ENCODE results near the gene OMG. TPM values are rescaled to one million over a fixed set of nuclear protein-coding genes. Genes with fewer than 3 reads are reported as not detected.
A peak's percentile ranks its signal among the peaks of the same experiment; 100 is the strongest.
"Not testable (repeated sequence)": the region's sequence is repeated elsewhere in the genome, so short reads cannot be mapped to it uniquely, and the experiment has no call there.

The OMG gene
- polyA plus RNA-seq, 3 donors, result 0.83 to 2.2 TPM; not detected in 1

- Histone ChIP-seq H3K4me3 (replicated peaks in 1 of 3; ENCODE audit: low read depth in 2 of 3, low read length in 3 of 3) (peak overlapping the region; percentile 90 to 100 (median 96)), H3K9ac (ENCODE audit: insufficient read depth, low read length, poor library complexity, severe bottlenecking) (peak overlapping the region; percentile 88), H3K4me1 (ENCODE audit: control insufficient read depth in 1 of 2, insufficient read depth in 2 of 2, low read length in 2 of 2) (peaks cover 41 to 59% of the 10 kb centered on the region in 2 donors), H3K79me2 (ENCODE audit: insufficient read depth, low read length) (peaks cover 92% of the 10 kb centered on the region), H3K27ac (ENCODE audit: low read depth in 1 of 2, low read length in 2 of 2) (peak overlapping the region; percentile 75 to 86), H4K20me1 (ENCODE audit: insufficient read depth, low read length) (peaks cover 28% of the 10 kb centered on the region), H3K4me2 (replicated peaks; ENCODE audit: extremely low read depth, low read length, poor library complexity, severe bottlenecking) (peak overlapping the region; percentile 98)
- DNase-seq, result peak in 2 of 3 donors; percentile 11 to 30
- Mint-ChIP-seq H3K36me3 (peaks cover 24 to 25% of the 10 kb centered on the region in 2 donors), H3K4me1 (peaks cover 46% of the 10 kb centered on the region), H3K27ac (peak overlapping the region; percentile 84 to 98 (median 93)), H3K4me3 (peak overlapping the region; percentile 95 to 98)
- H2AFZ ChIP-seq (ENCODE audit: insufficient read depth, low read depth, low read length, poor library complexity, severe bottlenecking); H3K9me3 ChIP-seq (replicated peaks in 1 of 2; ENCODE audit: control insufficient read depth in 1 of 2, insufficient read depth in 1 of 2, low read length in 2 of 2); H3K9me3 Mint-ChIP-seq; H3K27me3 ChIP-seq (ENCODE audit: control insufficient read depth in 2 of 2, insufficient read depth in 2 of 2, low read length in 2 of 2); H3K36me3 ChIP-seq (replicated peaks in 1 of 2; ENCODE audit: control insufficient read depth in 1 of 2, insufficient read depth in 2 of 2, low read length in 2 of 2); H3K27me3 Mint-ChIP-seq (ENCODE audit: low read depth in 3 of 3): not testable (repeated sequence)
- WGBS (ENCODE audit: insufficient coverage), result 0% methylated on average over 1 of the region's 7 CpGs
- intact Hi-C loops (cut with micrococcal nuclease), result loop anchor here in 1 of 2 donors (5.0 to 10.0 kb wide), 2 partner anchors 180 to 357 kb away; no protein-coding TSS in a partner anchor
Observed at GRCh38 chr17:31312223-31312622, 15.2 kb upstream of the OMG start.

GRCh38 chr17:31311526-31311925 is 14.5 kb upstream of the OMG start:
- no CpG with 5 or more reads among the region's 3 CpGs for WGBS (ENCODE audit: insufficient coverage)
- H3K4me1 ChIP-seq (ENCODE audit: control insufficient read depth in 1 of 2, insufficient read depth in 2 of 2, low read length in 2 of 2), result peaks cover 41 to 59% of the 10 kb centered on the region in 2 donors
- peak overlapping the region; percentile 88 for H3K9ac ChIP-seq (ENCODE audit: insufficient read depth, low read length, poor library complexity, severe bottlenecking)
- no peaks in the 10 kb centered on the region for H3K27me3 Mint-ChIP-seq (ENCODE audit: low read depth in 3 of 3)
- H3K4me3 ChIP-seq (replicated peaks in 1 of 3; ENCODE audit: low read depth in 2 of 3, low read length in 3 of 3), result peak overlapping the region; percentile 90 to 100 (median 96)
- peaks cover 25 to 28% of the 10 kb centered on the region in 2 donors for H3K36me3 Mint-ChIP-seq
- H3K27ac Mint-ChIP-seq, result peak overlapping the region; percentile 91 to 98 (median 95)
- H2AFZ ChIP-seq (ENCODE audit: insufficient read depth, low read depth, low read length, poor library complexity, severe bottlenecking), result no peak overlapping the region
- H3K36me3 ChIP-seq (replicated peaks in 1 of 2; ENCODE audit: control insufficient read depth in 1 of 2, insufficient read depth in 2 of 2, low read length in 2 of 2), result peaks cover 8 to 16% of the 10 kb centered on the region in 2 donors
- H3K9me3 Mint-ChIP-seq, result no peaks in the 10 kb centered on the region
- H4K20me1 ChIP-seq (ENCODE audit: insufficient read depth, low read length), result peaks cover 35% of the 10 kb centered on the region
- peak overlapping the region; percentile 98 for H3K4me2 ChIP-seq (replicated peaks; ENCODE audit: extremely low read depth, low read length, poor library complexity, severe bottlenecking)
- H3K9me3 ChIP-seq (replicated peaks in 1 of 2; ENCODE audit: control insufficient read depth in 1 of 2, insufficient read depth in 1 of 2, low read length in 2 of 2), result no peaks in the 10 kb centered on the region
- DNase-seq, result peak in 1 of 3 donors; percentile 21
- H3K27ac ChIP-seq (ENCODE audit: low read depth in 1 of 2, low read length in 2 of 2), result peak overlapping the region; percentile 75 to 86
- TF ChIP-seq CTCF (IDR thresholded peaks at IDR 0.05), result no peak
- H3K4me3 Mint-ChIP-seq, result peak overlapping the region; percentile 95 to 98
- H3K27me3 ChIP-seq (ENCODE audit: control insufficient read depth in 2 of 2, insufficient read depth in 2 of 2, low read length in 2 of 2), result no peaks in the 10 kb centered on the region
- peaks cover 47% of the 10 kb centered on the region for H3K4me1 Mint-ChIP-seq
- intact Hi-C loops (cut with micrococcal nuclease), result loop anchor here in 1 of 2 donors (5.0 to 10.0 kb wide), 2 partner anchors 181 to 357 kb away; no protein-coding TSS in a partner anchor
- peaks cover 92% of the 10 kb centered on the region for H3K79me2 ChIP-seq (ENCODE audit: insufficient read depth, low read length)

All from CD14-positive monocyte (primary cell).